ENCODE data around the gene ZNF511. TPM values are rescaled to one million over a fixed set of nuclear protein-coding genes. Genes with fewer than 3 reads are reported as not detected.

The ZNF511 gene
- polyA plus RNA-seq, 1 experiment = 32.9 TPM

DNA sequence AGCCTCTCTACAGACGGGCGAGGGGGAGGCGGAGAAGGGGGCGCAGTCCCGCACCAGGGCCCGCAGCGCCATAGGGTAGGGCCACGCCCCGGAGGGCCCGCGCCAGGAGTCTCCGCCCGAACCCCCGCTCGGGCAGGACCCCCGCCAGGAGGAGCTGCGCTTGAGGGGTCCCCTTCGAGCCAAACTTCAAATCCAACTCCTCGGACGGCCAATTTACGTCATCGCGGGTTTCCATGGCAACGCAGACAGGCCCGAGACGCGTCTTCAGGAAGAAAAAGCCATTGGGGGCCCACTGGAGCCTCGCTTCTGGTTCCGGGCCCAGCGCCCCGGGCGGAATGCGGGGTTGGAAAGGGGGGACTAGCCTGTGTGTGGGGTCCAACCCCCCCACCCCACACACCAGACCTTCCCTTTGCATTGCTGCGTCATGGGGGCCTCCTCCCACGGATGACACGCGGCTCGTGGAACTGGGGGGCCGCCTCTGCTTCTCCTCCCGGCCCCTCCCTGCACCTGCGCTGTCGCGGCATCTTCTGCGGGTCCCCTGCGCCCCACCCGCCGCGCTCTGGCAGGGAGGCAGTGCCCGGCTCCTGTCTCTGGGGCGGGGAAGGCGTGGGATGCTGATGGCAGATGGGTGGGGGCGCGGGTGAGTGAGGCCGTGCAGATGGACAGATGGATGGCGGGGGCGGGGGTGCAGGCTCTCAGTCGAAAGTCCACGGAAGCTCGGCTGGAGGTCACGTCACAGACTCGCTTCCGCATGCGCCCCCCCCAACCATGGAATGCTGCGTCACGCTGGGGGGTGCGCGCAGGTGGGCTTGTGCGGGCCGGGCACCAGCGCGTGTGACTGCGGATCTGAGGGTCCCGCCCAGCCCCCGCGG, 26.8 kb downstream of the ZNF511 start:
- POLR2A ChIA-PET = no interaction called here
- CTCF ChIA-PET = no interaction called here
- TF ChIP-seq CTCF (IDR thresholded peaks at IDR 0.05; ENCODE audit: insufficient read depth, low read depth, low read length) = no peak
- peak overlapping the region; percentile 36 for H3K4me3 ChIP-seq (ENCODE audit: low read depth, low read length)
- H3K36me3 ChIP-seq (ENCODE audit: control insufficient read depth, insufficient read depth, low read length) = no peaks in the 10 kb centered on the region
- peaks cover 25% of the 10 kb centered on the region for H3K27me3 ChIP-seq (ENCODE audit: control insufficient read depth, insufficient read depth, low read length)
- DNase-seq (ENCODE audit: low read depth) = no peak

DNA sequence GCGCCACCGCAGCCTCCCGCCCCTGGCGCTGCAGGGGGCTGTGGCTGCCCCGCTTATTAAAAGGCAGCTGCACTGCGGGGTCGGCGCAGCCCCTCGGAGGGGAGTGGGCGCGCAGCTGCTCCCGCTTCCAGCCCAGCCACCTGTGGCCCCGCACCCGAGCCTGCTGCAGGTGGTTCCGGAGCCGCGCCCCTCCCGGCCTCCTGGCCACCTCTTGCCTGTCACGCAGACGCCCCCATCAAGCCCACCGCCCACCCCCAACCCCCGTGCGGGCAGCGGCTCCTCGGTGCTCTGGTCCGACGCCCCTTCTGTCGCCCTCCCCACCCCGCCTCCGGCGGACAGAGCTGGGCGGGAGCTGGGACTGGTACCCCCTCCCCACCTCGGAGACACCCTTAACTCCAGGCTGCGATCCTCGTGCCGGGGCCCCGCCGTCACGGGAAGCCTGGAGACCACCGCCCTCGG, 27.4 kb downstream of the ZNF511 start:
- Histone ChIP-seq H3K27me3 (ENCODE audit: control insufficient read depth, insufficient read depth, low read length) (peaks cover 23% of the 10 kb centered on the region), H3K36me3 (ENCODE audit: control insufficient read depth, insufficient read depth, low read length) (no peaks in the 10 kb centered on the region), H3K4me3 (ENCODE audit: low read depth, low read length) (no peak overlapping the region)
- POLR2A ChIA-PET = no interaction called here
- DNase-seq (ENCODE audit: low read depth) = no peak
- no peak for TF ChIP-seq CTCF (IDR thresholded peaks at IDR 0.05; ENCODE audit: insufficient read depth, low read depth, low read length)
- CTCF ChIA-PET = no interaction called here

DNA sequence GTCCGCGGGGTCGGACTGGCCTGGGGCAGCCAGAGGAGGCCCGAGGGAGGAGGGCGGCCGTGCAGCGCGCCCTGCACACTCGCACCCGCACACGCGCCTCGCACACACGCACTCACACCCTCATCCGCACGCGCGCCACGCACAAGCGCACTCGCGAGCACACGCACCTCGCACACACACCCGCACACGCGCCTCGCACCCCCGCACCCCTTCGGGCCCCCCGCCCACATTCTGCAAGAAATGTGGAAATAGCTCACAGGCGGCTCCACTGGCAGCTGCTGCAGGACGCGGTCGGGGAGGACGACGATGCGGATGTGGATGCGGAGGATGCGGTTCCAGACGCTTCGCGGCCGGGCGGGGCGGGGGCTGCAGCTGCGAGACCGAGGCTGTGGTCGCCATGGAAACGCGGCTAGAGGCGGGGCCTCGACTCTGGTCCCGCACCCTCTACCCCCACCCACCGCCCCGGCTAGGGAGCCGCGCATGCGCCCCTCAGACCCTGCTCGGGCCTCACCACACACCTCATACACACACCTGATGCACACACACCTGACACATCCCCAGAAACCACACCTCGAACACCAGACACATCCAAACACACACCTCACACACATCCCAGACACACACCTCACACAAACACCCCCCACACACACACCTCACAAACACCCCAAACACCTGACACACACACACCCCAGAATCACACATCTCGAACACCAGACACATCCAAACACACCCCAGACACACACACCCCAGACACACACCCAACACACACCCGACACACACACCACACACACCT, 28.1 kb downstream of the ZNF511 start, which contains the start of gene CALY:
Gene CALY (minus strand): TSS at position 320 of the 793 bp plus-strand sequence. CDS start 7,907 bp downstream, outside the sequence.
- ChIA-PET POLR2A (no interaction called here), CTCF (no interaction called here)
- no peak for TF ChIP-seq CTCF (IDR thresholded peaks at IDR 0.05; ENCODE audit: insufficient read depth, low read depth, low read length)
- DNase-seq (ENCODE audit: low read depth) = no peak
- Histone ChIP-seq H3K27me3 (ENCODE audit: control insufficient read depth, insufficient read depth, low read length) (peaks cover 24% of the 10 kb centered on the region), H3K36me3 (ENCODE audit: control insufficient read depth, insufficient read depth, low read length) (no peaks in the 10 kb centered on the region), H3K4me3 (ENCODE audit: low read depth, low read length) (peak within 1 kb of the TSS; percentile 36)

- POLR2A ChIA-PET = no interaction called here
- Histone ChIP-seq H3K36me3 (ENCODE audit: control insufficient read depth, insufficient read depth, low read length) (no peaks in the 10 kb centered on the region), H3K27me3 (ENCODE audit: control insufficient read depth, insufficient read depth, low read length) (peaks cover 19% of the 10 kb centered on the region), H3K4me3 (ENCODE audit: low read depth, low read length) (no peak overlapping the region)
- no peak for DNase-seq (ENCODE audit: low read depth)
- no peak for TF ChIP-seq CTCF (IDR thresholded peaks at IDR 0.05; ENCODE audit: insufficient read depth, low read depth, low read length)
- CTCF ChIA-PET = no interaction called here
Measured at GRCh38 chr10:133337370-133337725, 28.6 kb downstream of the ZNF511 start.

Data from BJ (cell line).